ENCODE results near the gene NHSL2.

Gene NHSL2

GRCh38 chrX:72021975-72022374, 111.3 kb downstream of the NHSL2 start:
- TF ChIP-seq CTCF (IDR thresholded peaks at IDR 0.05; ENCODE audit: low read length, missing control alignments) = peak; percentile 49
- DNase-seq (ENCODE audit: low read depth) = no peak
- H3K4me3 ChIP-seq (replicated peaks; ENCODE audit: low read depth, low read length) = no peak overlapping the region

DNA sequence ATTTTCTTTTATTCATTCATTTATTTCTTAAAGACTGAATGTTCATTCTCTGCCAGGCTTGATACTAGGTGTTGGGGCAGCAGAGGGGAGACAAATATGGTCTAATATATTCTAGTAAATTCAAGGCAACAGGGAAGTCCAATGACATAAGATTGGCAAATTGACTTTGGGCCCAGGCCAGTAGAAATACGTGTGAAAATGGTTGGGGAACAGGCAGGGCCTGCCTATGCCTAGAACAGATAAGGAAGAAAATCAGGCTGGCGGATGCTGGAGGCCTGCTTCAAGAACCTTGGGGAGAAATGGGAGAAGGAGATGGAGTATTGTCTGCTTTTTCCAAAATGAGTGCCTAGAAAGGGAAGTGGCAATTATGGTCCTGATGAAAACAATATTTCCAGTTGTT, 112.4 kb downstream of the NHSL2 start:
- no peak for TF ChIP-seq CTCF (IDR thresholded peaks at IDR 0.05; ENCODE audit: low read length, missing control alignments)
- H3K4me3 ChIP-seq (replicated peaks; ENCODE audit: low read depth, low read length) = no peak overlapping the region
- DNase-seq (ENCODE audit: low read depth) = no peak

- no peak for TF ChIP-seq CTCF (IDR thresholded peaks at IDR 0.05; ENCODE audit: low read length, missing control alignments)
- no peak for DNase-seq (ENCODE audit: low read depth)
- H3K4me3 ChIP-seq (replicated peaks; ENCODE audit: low read depth, low read length) = no peak overlapping the region
These were observed 114.7 kb downstream of the NHSL2 start for GRCh38 chrX:72025236-72025770.

DNA sequence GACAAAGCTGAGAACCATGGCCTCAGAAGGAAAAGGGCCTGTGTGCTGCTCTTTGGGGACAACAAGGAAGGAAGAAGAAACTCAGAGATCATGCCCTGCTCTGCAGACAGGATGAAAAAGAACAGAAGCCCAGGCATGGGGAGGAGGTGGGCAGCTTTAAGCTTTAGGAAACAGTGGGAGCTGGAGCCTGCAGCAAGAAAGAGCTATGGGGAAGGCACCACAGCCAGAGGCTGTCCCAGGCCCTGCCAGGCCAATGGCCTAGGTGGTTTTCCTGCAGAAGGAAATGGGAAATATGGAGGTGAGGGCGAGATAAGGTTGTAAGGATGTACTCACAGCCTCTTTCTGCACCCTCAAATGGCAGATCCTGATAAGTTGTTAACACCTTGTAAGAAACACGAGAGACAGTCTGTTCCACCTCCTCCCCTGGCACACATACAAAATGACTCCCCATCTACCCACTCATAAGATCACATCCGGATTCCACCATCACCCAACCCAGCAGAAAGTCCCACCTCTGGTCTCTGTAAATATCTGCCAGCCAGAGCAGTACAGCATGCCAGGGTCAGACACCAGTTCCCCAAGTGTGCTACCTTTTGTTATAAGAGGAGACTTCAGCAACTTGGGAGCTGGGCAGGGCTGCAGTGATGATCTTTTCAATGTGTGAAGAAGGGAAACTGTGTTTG, 115.8 kb downstream of the NHSL2 start:
- DNase-seq (ENCODE audit: low read depth) = no peak
- no peak overlapping the region for H3K4me3 ChIP-seq (replicated peaks; ENCODE audit: low read depth, low read length)
- no peak for TF ChIP-seq CTCF (IDR thresholded peaks at IDR 0.05; ENCODE audit: low read length, missing control alignments)

DNA sequence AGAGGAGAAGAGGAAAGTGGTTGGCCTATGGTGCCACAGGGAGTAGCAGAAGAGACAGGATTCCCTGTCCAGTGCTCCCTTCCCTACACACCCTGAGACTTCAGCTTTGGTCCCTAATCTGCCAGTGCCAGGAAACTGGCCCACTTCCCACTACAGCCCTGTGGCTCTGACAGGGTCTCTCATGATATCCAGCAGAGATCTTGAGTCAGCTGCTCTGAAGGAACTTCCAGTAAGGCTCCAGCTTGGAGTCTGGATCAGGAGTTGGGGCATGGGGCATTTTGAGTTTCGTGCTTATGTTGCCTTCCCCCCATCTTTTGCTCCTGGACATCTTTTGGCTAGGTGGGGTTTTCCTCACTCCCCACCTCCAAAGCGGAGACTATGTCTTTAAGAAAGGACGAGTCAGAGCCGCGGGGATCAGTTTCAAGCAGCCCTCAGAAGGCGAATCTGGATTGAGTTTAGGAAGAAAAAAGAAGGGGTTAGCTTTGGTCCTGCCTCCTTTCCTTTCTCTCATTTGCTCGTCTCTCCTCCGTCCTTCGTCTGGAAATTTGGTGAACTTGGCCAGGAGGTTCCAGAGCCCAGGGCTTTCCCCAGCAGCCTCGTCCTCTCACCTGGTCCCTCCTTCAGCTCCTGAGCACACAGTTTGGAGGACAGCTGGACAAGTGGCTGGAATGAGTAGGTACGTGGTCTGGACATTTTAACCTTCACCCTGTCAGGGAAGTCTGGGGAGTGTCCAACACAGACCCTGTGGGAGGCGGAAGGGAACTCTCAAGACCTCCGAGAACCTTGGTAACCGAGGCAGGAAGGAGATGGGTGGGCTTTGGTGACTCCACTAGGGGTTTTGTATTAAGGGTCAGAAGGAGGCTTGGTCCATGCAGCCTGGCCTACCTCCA, 116.6 kb downstream of the NHSL2 start:
- no peak overlapping the region for H3K4me3 ChIP-seq (replicated peaks; ENCODE audit: low read depth, low read length)
- DNase-seq (ENCODE audit: low read depth) = no peak
- no peak for TF ChIP-seq CTCF (IDR thresholded peaks at IDR 0.05; ENCODE audit: low read length, missing control alignments)

- no peak overlapping the region for H3K4me3 ChIP-seq (replicated peaks; ENCODE audit: low read depth, low read length)
- no peak for TF ChIP-seq CTCF (IDR thresholded peaks at IDR 0.05; ENCODE audit: low read length, missing control alignments)
- no peak for DNase-seq (ENCODE audit: low read depth)
These were observed 117.3 kb downstream of the NHSL2 start for GRCh38 chrX:72027914-72028307.

All from fibroblast of pulmonary artery (primary cell).